B cell (primary cell): Measurements from ENCODE around the gene PXDC1. TPM values are rescaled to one million over a fixed set of nuclear protein-coding genes. Genes with fewer than 3 reads are reported as not detected.
"Not testable (repeated sequence)": the region's sequence is repeated elsewhere in the genome, so short reads cannot be mapped to it uniquely, and the experiment has no call there.

Experiments used
- ATAC-seq: fragments of 200-7000 bp; cut with Tn5 transposase; one replicate; pipeline ENCODE4 v1.10.0; 2021; ENCODE audit warnings: low read depth, mild to moderate bottlenecking, moderate number of reproducible peaks, moderate library complexity
- CTCF ChIA-PET: fragments of 350-600 bp; sonication (Branson Sonifier 250); formaldehyde crosslinking; loops from one replicate; lab custom pipeline; 2021; ENCODE audit warnings: antibody characterized with exemption, inconsistent platforms; lab: Charles Lee
- POLR2A ChIA-PET: fragments of 350-600 bp; sonication (Branson Sonifier 250); formaldehyde crosslinking; loops from one replicate; lab custom pipeline; 2021; ENCODE audit warnings: antibody characterized with exemption; lab: Charles Lee
- DNase-seq: peaks from one replicate; pipeline ENCODE4 v3.0.0; 2013
- H2AFZ ChIP-seq: 2 replicates; pipeline ENCODE4 v1.6.1; 2012; ENCODE audit warnings: mild to moderate bottlenecking, low read depth, low read length; ENCODE audit not compliant: insufficient read depth, poor library complexity, severe bottlenecking
- H3K27ac ChIP-seq, 2 donors: 1 replicate in 1 of 2; 2 replicates in 1 of 2; pipeline ENCODE4 v1.5.1; 2012 to 2013; ENCODE audit warnings: low read length in 2 of 2, mild to moderate bottlenecking in 2 of 2, moderate library complexity in 1 of 2
- H3K27me3 ChIP-seq, 4 experiments: fragments of 200-600 bp in 1 of 4; sonication (generic) in 1 of 4; replicated peaks in 1 of 4; 1 replicate in 2 of 4; 2 replicates in 2 of 4; pipeline versions ENCODE4 v1.6.1 to v1.7.0; 2013 to 2016; ENCODE audit warnings: low read length in 3 of 4, mild to moderate bottlenecking in 2 of 4, mixed read lengths in 1 of 4, moderate library complexity in 1 of 4; ENCODE audit not compliant: insufficient read depth in 4 of 4, control insufficient read depth in 3 of 4; ENCODE audit errors: control extremely low read depth in 1 of 4
- H3K36me3 ChIP-seq, 2 experiments: replicated peaks in 1 of 2; 1 replicate in 1 of 2; 2 replicates in 1 of 2; pipeline versions ENCODE4 v1.6.1 to v1.7.1; 2013; ENCODE audit warnings: low read length in 1 of 2; ENCODE audit not compliant: insufficient read depth in 2 of 2, control insufficient read depth in 1 of 2; ENCODE audit errors: control extremely low read depth in 1 of 2, extremely low read depth in 1 of 2
- H3K4me1 ChIP-seq, 2 donors: fragments of 200-600 bp in 1 of 2; sonication (generic) in 1 of 2; 1 replicate in 1 of 2; 2 replicates in 1 of 2; pipeline versions ENCODE4 v1.5.1 to v1.6.1; 2013 to 2017; ENCODE audit warnings: low read length in 2 of 2; ENCODE audit not compliant: control insufficient read depth in 2 of 2, insufficient read depth in 2 of 2
- H3K4me2 ChIP-seq: replicated peaks from 2 replicates; pipeline ENCODE3; 2012; ENCODE audit warnings: mild to moderate bottlenecking, low read depth, low read length; ENCODE audit not compliant: poor library complexity, severe bottlenecking
- H3K4me3 ChIP-seq, 5 experiments: fragments of 200-600 bp in 1 of 5; sonication (generic) in 1 of 5; 1 replicate in 3 of 5; 2 replicates in 2 of 5; pipeline versions ENCODE4 v1.5.1 to v1.7.0; 2011 to 2016; ENCODE audit warnings: low read length in 4 of 5, mild to moderate bottlenecking in 4 of 5, low read depth in 2 of 5, control low read depth in 1 of 5, moderate library complexity in 1 of 5; ENCODE audit not compliant: insufficient read depth in 1 of 5; ENCODE audit errors: control extremely low read depth in 1 of 5, extremely low read depth in 1 of 5
- H3K79me2 ChIP-seq: fragments of 200-600 bp; sonication (generic); one replicate; pipeline ENCODE4 v1.6.0; 2016; ENCODE audit warnings: low read length; ENCODE audit not compliant: control insufficient read depth, insufficient read depth
- H3K9ac ChIP-seq: fragments of 200-600 bp; sonication (generic); 2 replicates; pipeline ENCODE4 v1.6.1; 2017; ENCODE audit warnings: mild to moderate bottlenecking, low read length, moderate library complexity
- H3K9me3 ChIP-seq, 3 donors: one replicate each; pipeline versions ENCODE4 v1.6.1 to v1.7.1; 2013; ENCODE audit warnings: low read length in 2 of 3; ENCODE audit not compliant: control insufficient read depth in 2 of 3, insufficient read depth in 1 of 3; ENCODE audit errors: control extremely low read depth in 1 of 3
- H4K20me1 ChIP-seq: 2 replicates; pipeline ENCODE4 v1.6.0; 2012; ENCODE audit warnings: mild to moderate bottlenecking, low read length; ENCODE audit not compliant: insufficient read depth, control insufficient read depth, poor library complexity, severe bottlenecking
- H3K27ac Mint-ChIP-seq: one replicate; pipeline ENCODE4 v1.8.0; 2021; ENCODE audit warnings: mixed read lengths
- H3K27me3 Mint-ChIP-seq: one replicate; pipeline ENCODE4 v1.8.0; 2021; ENCODE audit warnings: mixed read lengths
- H3K4me1 Mint-ChIP-seq: one replicate; pipeline ENCODE4 v1.8.0; 2021; ENCODE audit warnings: mixed read lengths
- H3K4me3 Mint-ChIP-seq: one replicate; pipeline ENCODE4 v1.8.0; 2021; ENCODE audit warnings: mixed read lengths
- H3K9me3 Mint-ChIP-seq: one replicate; pipeline ENCODE4 v1.8.0; 2022; ENCODE audit warnings: mixed read lengths; ENCODE audit not compliant: insufficient read depth
- WGBS: methylation state at CpG from one replicate; pipeline ENCODE4 v1.1.5; 2013; ENCODE audit warnings: missing lambda C conversion rate; ENCODE audit not compliant: insufficient coverage; 5-methylcytosine and 5-hydroxymethylcytosine counted together
- intact Hi-C: fragments of 100-400 bp; cut with micrococcal nuclease; formaldehyde crosslinking; loops from one replicate; pipeline ENCODE4 v1.10.0; 2022
- polyA plus RNA-seq: library from polyadenylated mRNA; depleted of rRNA; stranded (reverse); fragments of >200 nt; gene quantifications from 2 replicates; pipeline ENCODE4 v1.2.3, GENCODE V29; 2012
- small RNA-seq: library from RNA; depleted of rRNA; stranded (forward); fragments of <200 nt; gene quantifications from one replicate; pipeline ENCODE3, GENCODE V24; 2012; ENCODE audit warnings: low replicate concordance, low read depth; ENCODE audit not compliant: insufficient read length
- total RNA-seq, 2 donors: library from RNA; stranded (reverse); fragments of 120-200 nt in 1 of 2; gene quantifications; 1 replicate in 1 of 2; 2 replicates in 1 of 2; pipeline versions ENCODE4 v1.2.3 to v1.2.4, GENCODE V29; 2013 to 2022

The PXDC1 gene
- total and polyA plus RNA-seq, 2 donors (not counting 1 experiment from before 2014, with no cell fraction given) = 4.7 to 18.9 TPM

GRCh38 chr6:3677351-3677750 lies 74.2 kb downstream of the PXDC1 start:
- CTCF ChIA-PET, H2AFZ ChIP-seq, H3K9ac ChIP-seq, H3K4me2 ChIP-seq, H3K27ac ChIP-seq, DNase-seq, H4K20me1 ChIP-seq, H3K9me3 ChIP-seq, H3K27ac Mint-ChIP-seq, H3K9me3 Mint-ChIP-seq, H3K36me3 ChIP-seq, ATAC-seq, H3K4me3 Mint-ChIP-seq, H3K4me1 Mint-ChIP-seq, H3K4me3 ChIP-seq, H3K4me1 ChIP-seq, H3K27me3 ChIP-seq, intact Hi-C loops, POLR2A ChIA-PET, H3K79me2 ChIP-seq: not testable (repeated sequence)
- 60% methylated on average over 1 of the region's 1 CpG for WGBS
- H3K27me3 Mint-ChIP-seq = peaks cover 40% of the 10 kb centered on the region

Small RNAs within 50 kb of the gene (small RNA-seq; reads per million reads assigned to genes)
- not detected for gene AL033523.1

Other genes starting within 250 kb of the PXDC1 start
- 8.3 and 9.8 TPM in 2 replicates for gene FAM50B, start 97.7 kb upstream of the PXDC1 start, total RNA-seq
- 3.0 and 4.2 TPM in 2 replicates for gene FAM50B, start 97.7 kb upstream of the PXDC1 start, polyA plus RNA-seq